ENCODE measurements around the gene UXS1. TPM values are rescaled to one million over a fixed set of nuclear protein-coding genes. Genes with fewer than 3 reads are reported as not detected.

Gene UXS1
- polyA plus RNA-seq, 1 of the 3 experiments (the other 2 are of a cell fraction): 55.9 TPM

GRCh38 chr2:106143495-106144215, 50.4 kb downstream of the UXS1 start:
- Histone ChIP-seq H3K4me1 (ENCODE audit: control insufficient read depth in 1 of 2, insufficient read depth in 2 of 2, low read depth in 1 of 2, low read length in 1 of 2) (peaks cover 0 to 8% of the 10 kb centered on the region in 2 experiments; a peak in 2 of 4 replicates), H3K27ac (ENCODE audit: low read depth in 2 of 2, low read length in 1 of 2) (no peak overlapping the region), H3K27me3 (ENCODE audit: insufficient read depth) (no peaks in the 10 kb centered on the region), H3K4me2 (no peak overlapping the region), H3F3A (replicated peaks; ENCODE audit: insufficient read depth) (peaks cover 7% of the 10 kb centered on the region), H3K9ac (no peak overlapping the region), H3K36me3 (replicated peaks in 1 of 2; ENCODE audit: control insufficient read depth in 1 of 2, insufficient read depth in 2 of 2, low read length in 1 of 2) (no peaks in the 10 kb centered on the region), H3K4me3 (ENCODE audit: low read depth in 2 of 2, low read length in 1 of 2) (no peak overlapping the region), H2AFZ (ENCODE audit: low read depth) (no peak overlapping the region), H4K20me1 (ENCODE audit: insufficient read depth) (no peaks in the 10 kb centered on the region), H3K79me2 (ENCODE audit: insufficient read depth) (no peaks in the 10 kb centered on the region), H3K9me3 (no peaks in the 10 kb centered on the region), H3K9me2 (no peaks in the 10 kb centered on the region)
- 93% methylated on average over 7 of the region's 7 CpGs for WGBS (ENCODE audit: low lambda C conversion rate)
- no peak for DNase-seq
- POLR2A ChIA-PET: no interaction called here
- TF ChIP-seq MXI1 (IDR thresholded peaks at IDR 0.05; ENCODE audit: low read depth, low read length): no peak
- no peak for TF ChIP-seq TAF1 (IDR thresholded peaks at IDR 0.05; ENCODE audit: borderline replicate concordance, low read depth, low read length)
- no peak for TF ChIP-seq MEF2A (IDR thresholded peaks at IDR 0.05; ENCODE audit: borderline replicate concordance, low read depth)
- no peak for TF ChIP-seq FOXM1 (IDR thresholded peaks at IDR 0.05; ENCODE audit: low read depth)
- TF ChIP-seq USF2 (IDR thresholded peaks at IDR 0.05; ENCODE audit: borderline replicate concordance, low read depth, low read length): no peak
- TF ChIP-seq GABPA (IDR thresholded peaks at IDR 0.05; ENCODE audit: low read depth): no peak
- CTCF ChIA-PET: no interaction called here

GRCh38 chr2:106142683-106143082, 51.4 kb downstream of the UXS1 start:
- Histone ChIP-seq H3K9ac (no peak overlapping the region), H3K27me3 (ENCODE audit: insufficient read depth) (no peaks in the 10 kb centered on the region), H3K4me1 (ENCODE audit: control insufficient read depth in 1 of 2, insufficient read depth in 2 of 2, low read depth in 1 of 2, low read length in 1 of 2) (peaks cover 0 to 5% of the 10 kb centered on the region in 2 experiments; a peak in 2 of 4 replicates), H3K9me3 (no peaks in the 10 kb centered on the region), H3K36me3 (replicated peaks in 1 of 2; ENCODE audit: control insufficient read depth in 1 of 2, insufficient read depth in 2 of 2, low read length in 1 of 2) (no peaks in the 10 kb centered on the region), H3K4me2 (no peak overlapping the region), H4K20me1 (ENCODE audit: insufficient read depth) (no peaks in the 10 kb centered on the region), H3K4me3 (ENCODE audit: low read depth in 2 of 2, low read length in 1 of 2) (no peak overlapping the region), H3F3A (replicated peaks; ENCODE audit: insufficient read depth) (peaks cover 7% of the 10 kb centered on the region), H2AFZ (ENCODE audit: low read depth) (no peak overlapping the region), H3K9me2 (no peaks in the 10 kb centered on the region), H3K79me2 (ENCODE audit: insufficient read depth) (no peaks in the 10 kb centered on the region), H3K27ac (ENCODE audit: low read depth in 2 of 2, low read length in 1 of 2) (no peak overlapping the region)
- no peak for DNase-seq
- POLR2A ChIA-PET: no interaction called here
- TF ChIP-seq NFIC (IDR thresholded peaks at IDR 0.05; ENCODE audit: borderline replicate concordance) (no peak), GABPA (IDR thresholded peaks at IDR 0.05; ENCODE audit: low read depth) (no peak), USF1 (IDR thresholded peaks at IDR 0.05; ENCODE audit: borderline replicate concordance, low read depth) (no peak), POLR2AphosphoS5 (IDR thresholded peaks at IDR 0.05; ENCODE audit: low read depth, low read length) (no peak), RAD21 (IDR thresholded peaks at IDR 0.05; ENCODE audit: low read length) (no peak), FOXJ3 (CRISPR knock-in tag; IDR thresholded peaks at IDR 0.05) (no peak), TEAD4 (IDR thresholded peaks at IDR 0.05; ENCODE audit: borderline replicate concordance, insufficient read depth) (no peak), NRF1 (IDR thresholded peaks at IDR 0.05; ENCODE audit: low read depth, low read length) (no peak), CHD2 (IDR thresholded peaks at IDR 0.05; ENCODE audit: low read length, partially characterized antibody) (no peak), MEF2A (IDR thresholded peaks at IDR 0.05; ENCODE audit: borderline replicate concordance, low read depth) (no peak), TCF12 (IDR thresholded peaks at IDR 0.05) (no peak), ELF1 (IDR thresholded peaks at IDR 0.05) (no peak), PBX3 (IDR thresholded peaks at IDR 0.05) (no peak), YY1 (IDR thresholded peaks at IDR 0.05; ENCODE audit: low read depth) (no peak)
- TF ChIP-seq, protein P1, sequence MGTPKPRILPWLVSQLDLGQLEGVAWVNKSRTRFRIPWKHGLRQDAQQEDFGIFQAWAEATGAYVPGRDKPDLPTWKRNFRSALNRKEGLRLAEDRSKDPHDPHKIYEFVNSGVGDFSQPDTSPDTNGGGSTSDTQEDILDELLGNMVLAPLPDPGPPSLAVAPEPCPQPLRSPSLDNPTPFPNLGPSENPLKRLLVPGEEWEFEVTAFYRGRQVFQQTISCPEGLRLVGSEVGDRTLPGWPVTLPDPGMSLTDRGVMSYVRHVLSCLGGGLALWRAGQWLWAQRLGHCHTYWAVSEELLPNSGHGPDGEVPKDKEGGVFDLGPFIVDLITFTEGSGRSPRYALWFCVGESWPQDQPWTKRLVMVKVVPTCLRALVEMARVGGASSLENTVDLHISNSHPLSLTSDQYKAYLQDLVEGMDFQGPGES (IDR thresholded peaks at IDR 0.05; ENCODE audit: low read depth, low read length): no peak
- TF ChIP-seq, protein P2, sequence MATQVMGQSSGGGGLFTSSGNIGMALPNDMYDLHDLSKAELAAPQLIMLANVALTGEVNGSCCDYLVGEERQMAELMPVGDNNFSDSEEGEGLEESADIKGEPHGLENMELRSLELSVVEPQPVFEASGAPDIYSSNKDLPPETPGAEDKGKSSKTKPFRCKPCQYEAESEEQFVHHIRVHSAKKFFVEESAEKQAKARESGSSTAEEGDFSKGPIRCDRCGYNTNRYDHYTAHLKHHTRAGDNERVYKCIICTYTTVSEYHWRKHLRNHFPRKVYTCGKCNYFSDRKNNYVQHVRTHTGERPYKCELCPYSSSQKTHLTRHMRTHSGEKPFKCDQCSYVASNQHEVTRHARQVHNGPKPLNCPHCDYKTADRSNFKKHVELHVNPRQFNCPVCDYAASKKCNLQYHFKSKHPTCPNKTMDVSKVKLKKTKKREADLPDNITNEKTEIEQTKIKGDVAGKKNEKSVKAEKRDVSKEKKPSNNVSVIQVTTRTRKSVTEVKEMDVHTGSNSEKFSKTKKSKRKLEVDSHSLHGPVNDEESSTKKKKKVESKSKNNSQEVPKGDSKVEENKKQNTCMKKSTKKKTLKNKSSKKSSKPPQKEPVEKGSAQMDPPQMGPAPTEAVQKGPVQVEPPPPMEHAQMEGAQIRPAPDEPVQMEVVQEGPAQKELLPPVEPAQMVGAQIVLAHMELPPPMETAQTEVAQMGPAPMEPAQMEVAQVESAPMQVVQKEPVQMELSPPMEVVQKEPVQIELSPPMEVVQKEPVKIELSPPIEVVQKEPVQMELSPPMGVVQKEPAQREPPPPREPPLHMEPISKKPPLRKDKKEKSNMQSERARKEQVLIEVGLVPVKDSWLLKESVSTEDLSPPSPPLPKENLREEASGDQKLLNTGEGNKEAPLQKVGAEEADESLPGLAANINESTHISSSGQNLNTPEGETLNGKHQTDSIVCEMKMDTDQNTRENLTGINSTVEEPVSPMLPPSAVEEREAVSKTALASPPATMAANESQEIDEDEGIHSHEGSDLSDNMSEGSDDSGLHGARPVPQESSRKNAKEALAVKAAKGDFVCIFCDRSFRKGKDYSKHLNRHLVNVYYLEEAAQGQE (IDR thresholded peaks at IDR 0.05; ENCODE audit: low read depth, low read length): no peak
- 96% methylated on average over 3 of the region's 3 CpGs for WGBS (ENCODE audit: low lambda C conversion rate)
- CTCF ChIA-PET: no interaction called here
